HG02943 (cell line): ENCODE measurements around the gene CLHC1.

ENCODE experiments used
- ATAC-seq: cut with Tn5 transposase; IDR thresholded peaks from one replicate; pipeline ENCODE4 v1.9.1; 2021; ENCODE audit warnings: mild to moderate bottlenecking, low read depth, moderate library complexity; ENCODE audit not compliant: unreplicated experiment

The CLHC1 gene

GRCh38 chr2:55173438-55174054, 58.5 kb downstream of the CLHC1 start:
- no peak for ATAC-seq

GRCh38 chr2:55169915-55170314, 62.2 kb downstream of the CLHC1 start:
- no peak for ATAC-seq

GRCh38 chr2:55169359-55169758, 62.7 kb downstream of the CLHC1 start:
- ATAC-seq = no peak

- ATAC-seq = no peak
Measured at GRCh38 chr2:55168221-55169154, 63.6 kb downstream of the CLHC1 start.

GRCh38 chr2:55165626-55166025, 66.5 kb downstream of the CLHC1 start:
- no peak for ATAC-seq

GRCh38 chr2:55164534-55165480, 67.3 kb downstream of the CLHC1 start:
- ATAC-seq = no peak

- ATAC-seq = no peak
Measured at GRCh38 chr2:55163941-55164390, 68.1 kb downstream of the CLHC1 start.

GRCh38 chr2:55163274-55163721, 68.8 kb downstream of the CLHC1 start:
- no peak for ATAC-seq

GRCh38 chr2:55162284-55163006, 69.6 kb downstream of the CLHC1 start:
- no peak for ATAC-seq

GRCh38 chr2:55161295-55162210, 70.5 kb downstream of the CLHC1 start:
- no peak for ATAC-seq

- ATAC-seq = no peak
Measured at GRCh38 chr2:55160422-55160821, 71.7 kb downstream of the CLHC1 start.

- no peak for ATAC-seq
Measured at GRCh38 chr2:55159752-55160151, 72.3 kb downstream of the CLHC1 start.

GRCh38 chr2:55159037-55159651, 72.9 kb downstream of the CLHC1 start:
- peak; percentile 77 for ATAC-seq

GRCh38 chr2:55158111-55158814, 73.8 kb downstream of the CLHC1 start:
- no peak for ATAC-seq

- ATAC-seq = no peak
Measured at GRCh38 chr2:55157474-55157884, 74.6 kb downstream of the CLHC1 start.

- ATAC-seq = no peak
Measured at GRCh38 chr2:55156984-55157383, 75.1 kb downstream of the CLHC1 start.

GRCh38 chr2:55156326-55156725, 75.8 kb downstream of the CLHC1 start:
- no peak for ATAC-seq

- ATAC-seq = no peak
Measured at GRCh38 chr2:55155764-55156281, 76.3 kb downstream of the CLHC1 start.
